Suprapubic skin (tissue), 4 donors: ENCODE results near the gene GALNT2.

Experiments used
- POLR2A ChIP-seq, 2 donors: fragments of 450-650 bp; IDR thresholded peaks; one replicate each; pipeline ENCODE4 v1.6.1; 2017; ENCODE audit warnings: antibody characterized with exemption in 2 of 2, mild to moderate bottlenecking in 2 of 2, moderate library complexity in 2 of 2
- POLR2AphosphoS5 ChIP-seq, 3 donors: sonication (generic); formaldehyde crosslinking; IDR thresholded peaks; one replicate each; pipeline ENCODE4 v1.6.1; 2017; ENCODE audit warnings: antibody characterized with exemption in 3 of 3
- TF ChIP-seq, protein P1 (sequence below), 2 donors: fragments of 200-600 bp in 1 of 2; fragments of 450-650 bp in 1 of 2; sonication (generic) in 1 of 2; IDR thresholded peaks; one replicate each; pipeline ENCODE4 v1.5.1; 2016 to 2019; ENCODE audit warnings: antibody characterized with exemption in 2 of 2, mild to moderate bottlenecking in 1 of 2, moderate library complexity in 1 of 2

GRCh38 chr1:230237805-230238204 lies 170.8 kb downstream of the GALNT2 start:
- TF ChIP-seq, protein P1, sequence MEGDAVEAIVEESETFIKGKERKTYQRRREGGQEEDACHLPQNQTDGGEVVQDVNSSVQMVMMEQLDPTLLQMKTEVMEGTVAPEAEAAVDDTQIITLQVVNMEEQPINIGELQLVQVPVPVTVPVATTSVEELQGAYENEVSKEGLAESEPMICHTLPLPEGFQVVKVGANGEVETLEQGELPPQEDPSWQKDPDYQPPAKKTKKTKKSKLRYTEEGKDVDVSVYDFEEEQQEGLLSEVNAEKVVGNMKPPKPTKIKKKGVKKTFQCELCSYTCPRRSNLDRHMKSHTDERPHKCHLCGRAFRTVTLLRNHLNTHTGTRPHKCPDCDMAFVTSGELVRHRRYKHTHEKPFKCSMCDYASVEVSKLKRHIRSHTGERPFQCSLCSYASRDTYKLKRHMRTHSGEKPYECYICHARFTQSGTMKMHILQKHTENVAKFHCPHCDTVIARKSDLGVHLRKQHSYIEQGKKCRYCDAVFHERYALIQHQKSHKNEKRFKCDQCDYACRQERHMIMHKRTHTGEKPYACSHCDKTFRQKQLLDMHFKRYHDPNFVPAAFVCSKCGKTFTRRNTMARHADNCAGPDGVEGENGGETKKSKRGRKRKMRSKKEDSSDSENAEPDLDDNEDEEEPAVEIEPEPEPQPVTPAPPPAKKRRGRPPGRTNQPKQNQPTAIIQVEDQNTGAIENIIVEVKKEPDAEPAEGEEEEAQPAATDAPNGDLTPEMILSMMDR (IDR thresholded peaks at IDR 0.05): no peak
- TF ChIP-seq POLR2A (IDR thresholded peaks at IDR 0.05) (no peak), POLR2AphosphoS5 (IDR thresholded peaks at IDR 0.05) (no peak)
